GM18498 (cell line): Measurements from ENCODE around the gene MINDY4.
A peak's percentile ranks its signal among the peaks of the same experiment; 100 is the strongest.

ENCODE experiments used
- ATAC-seq: cut with Tn5 transposase; IDR thresholded peaks from one replicate; pipeline ENCODE4 v1.9.1; 2021; ENCODE audit warnings: mild to moderate bottlenecking, moderate library complexity; ENCODE audit not compliant: unreplicated experiment

The MINDY4 gene

DNA sequence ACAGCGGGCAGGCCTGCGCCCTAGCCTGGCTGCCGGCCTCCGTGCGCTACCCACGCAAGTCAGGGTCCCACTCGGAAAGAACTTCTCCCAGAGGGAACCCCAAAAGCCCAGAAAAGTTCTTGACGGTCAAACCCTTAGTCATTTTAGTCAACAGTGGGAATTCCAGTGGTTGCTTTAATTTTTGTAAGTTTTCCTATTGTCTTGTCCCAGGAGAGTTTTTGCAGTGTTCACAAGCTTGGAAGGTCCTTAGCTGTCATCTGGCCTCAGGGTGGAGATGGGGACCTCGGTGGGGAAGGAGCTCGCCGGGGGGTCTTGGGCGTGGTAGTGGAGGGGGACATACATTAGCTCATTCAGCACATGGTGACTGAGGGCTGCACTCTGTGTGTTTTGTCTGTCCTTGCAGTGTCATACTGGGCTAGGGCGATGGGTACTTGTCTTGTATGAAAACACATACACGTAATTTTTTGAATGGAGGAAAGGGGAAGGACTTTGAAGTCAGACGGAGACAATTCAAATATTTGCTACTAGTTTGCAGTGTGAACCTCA, 736 bp downstream of the MINDY4 start:
- peak; percentile 22 for ATAC-seq

DNA sequence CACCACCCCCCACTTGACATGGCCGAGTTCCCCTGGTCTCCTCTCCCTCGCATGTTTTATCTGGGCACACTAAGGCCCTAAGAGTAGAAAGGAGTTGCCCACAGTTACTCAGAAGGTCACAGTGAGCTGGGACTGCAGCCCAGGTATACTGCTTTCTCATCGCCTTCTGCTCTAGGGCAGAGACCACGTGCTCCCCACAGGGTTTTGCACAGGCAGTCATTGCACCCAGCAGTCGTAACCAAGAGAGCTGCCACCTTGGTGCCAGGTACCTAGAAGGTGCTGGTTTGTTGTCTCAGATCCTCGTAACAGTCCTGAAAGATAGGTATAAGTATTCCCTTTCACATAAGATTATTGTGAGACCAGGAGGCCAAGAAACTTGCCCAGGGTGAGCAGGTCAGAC, 1.8 kb downstream of the MINDY4 start:
- no peak for ATAC-seq

DNA sequence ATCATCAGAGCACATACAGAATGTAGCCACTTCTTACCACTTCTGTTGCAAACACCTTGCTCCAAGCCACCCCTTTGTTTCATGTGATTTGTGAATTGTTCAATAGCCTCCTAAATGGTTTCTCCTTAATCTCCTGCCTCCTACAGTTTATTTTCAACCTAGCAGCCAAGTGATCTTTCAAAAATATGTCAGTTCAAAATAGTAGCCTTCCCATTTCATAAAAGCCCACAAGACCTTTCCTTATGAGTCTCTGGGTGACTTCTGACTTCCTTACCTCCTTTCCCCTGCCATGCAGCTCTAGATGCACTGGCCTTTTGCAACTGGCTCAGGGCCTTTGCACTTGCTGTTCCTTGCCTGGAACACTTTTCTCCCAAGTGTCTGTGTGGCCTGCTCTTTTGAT, 4.8 kb downstream of the MINDY4 start:
- no peak for ATAC-seq

DNA sequence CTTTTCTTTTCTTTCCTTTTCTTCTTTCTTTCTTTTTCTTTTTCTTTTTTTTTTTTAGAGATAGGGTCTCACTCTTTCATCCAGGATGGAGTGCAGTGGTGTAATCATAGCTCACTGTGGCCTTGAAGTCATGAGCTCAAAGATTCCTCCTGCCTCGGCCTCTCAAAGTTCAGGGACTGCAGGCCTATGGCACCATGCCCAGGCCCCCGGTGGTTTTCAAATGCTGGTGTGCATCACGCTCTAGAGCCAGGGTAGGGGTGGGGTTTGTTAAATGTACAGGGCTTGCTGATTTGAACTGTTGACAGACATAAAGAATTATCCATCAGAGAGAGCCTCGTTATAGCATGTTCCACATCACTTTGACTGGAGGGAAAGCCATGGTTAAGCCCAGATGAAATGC, 5.8 kb downstream of the MINDY4 start:
- no peak for ATAC-seq

DNA sequence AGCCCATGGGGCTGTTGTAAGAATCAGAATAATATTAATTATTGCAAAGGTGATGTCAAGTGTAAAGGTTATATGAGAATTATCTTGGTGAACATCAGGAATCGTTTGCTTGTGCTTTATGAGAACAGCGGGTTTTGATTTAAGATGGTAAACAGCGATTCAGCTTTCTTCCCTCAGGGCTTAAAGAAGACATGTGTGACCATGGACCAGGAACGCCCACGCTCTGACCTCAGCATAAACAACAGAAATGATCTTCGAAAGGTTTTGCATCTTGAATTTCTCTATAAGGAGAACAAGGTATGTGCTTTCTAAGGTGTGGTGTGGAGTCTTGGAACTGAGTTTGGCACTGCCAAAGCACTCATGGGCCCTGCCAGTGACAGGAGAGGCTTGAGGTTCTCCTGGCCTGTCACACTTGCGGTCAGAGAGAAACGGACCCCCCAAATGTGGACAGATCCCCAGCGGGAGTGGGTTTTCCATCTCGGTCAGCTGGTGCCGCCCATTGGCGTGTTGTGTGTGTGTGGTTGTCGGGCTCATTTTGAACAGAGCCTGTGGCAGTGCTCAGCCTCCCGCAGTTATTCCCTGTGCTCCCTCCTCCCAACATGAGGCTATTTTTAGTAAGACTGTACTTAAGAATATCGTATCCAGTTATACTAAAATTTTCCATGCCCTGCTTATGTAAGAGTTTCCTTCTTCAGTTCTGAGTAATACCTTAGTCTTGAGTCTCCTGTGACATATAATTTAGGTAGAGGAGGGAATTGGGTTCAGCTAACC, 7.2 kb downstream of the MINDY4 start:
- no peak for ATAC-seq

DNA sequence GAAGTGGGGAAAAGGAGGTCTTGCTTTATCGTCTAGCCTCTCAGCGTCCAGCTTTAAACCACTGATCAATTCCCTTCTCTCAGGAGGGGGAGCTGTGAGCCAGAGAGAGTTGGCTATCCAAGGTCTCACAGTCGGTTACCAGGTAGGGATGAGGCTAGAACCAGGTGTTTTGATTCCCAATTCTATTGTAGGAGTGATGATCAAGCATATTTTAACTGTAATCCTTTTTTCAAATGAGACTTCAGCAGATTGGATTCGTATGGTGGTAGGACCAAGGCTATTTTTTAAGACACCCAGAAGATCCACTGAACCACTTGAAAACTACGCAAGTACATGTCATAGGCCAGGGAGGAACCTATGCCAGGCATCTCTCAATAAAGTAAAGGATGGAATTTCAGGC, 8.4 kb downstream of the MINDY4 start:
- no peak for ATAC-seq

DNA sequence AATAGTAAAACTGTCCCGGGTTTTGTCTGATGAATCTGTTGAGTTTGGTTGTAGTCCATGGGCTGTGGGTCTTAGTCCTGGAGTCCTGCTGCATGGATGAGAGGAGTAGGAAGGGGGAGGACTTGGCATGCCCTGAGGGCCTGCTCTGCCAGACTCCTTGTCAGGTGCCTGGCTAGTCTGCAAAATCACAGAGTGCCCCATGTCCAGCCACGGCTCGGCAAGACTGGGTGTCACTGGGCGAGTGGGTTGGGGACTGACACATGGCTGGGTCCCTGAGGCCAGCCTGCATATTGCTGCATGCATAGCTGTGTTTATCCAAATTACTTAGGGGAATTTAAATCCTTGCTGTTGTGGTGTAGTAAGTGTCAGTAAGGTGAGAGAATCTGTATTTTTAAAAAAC, 9.7 kb downstream of the MINDY4 start:
- ATAC-seq, result no peak

DNA sequence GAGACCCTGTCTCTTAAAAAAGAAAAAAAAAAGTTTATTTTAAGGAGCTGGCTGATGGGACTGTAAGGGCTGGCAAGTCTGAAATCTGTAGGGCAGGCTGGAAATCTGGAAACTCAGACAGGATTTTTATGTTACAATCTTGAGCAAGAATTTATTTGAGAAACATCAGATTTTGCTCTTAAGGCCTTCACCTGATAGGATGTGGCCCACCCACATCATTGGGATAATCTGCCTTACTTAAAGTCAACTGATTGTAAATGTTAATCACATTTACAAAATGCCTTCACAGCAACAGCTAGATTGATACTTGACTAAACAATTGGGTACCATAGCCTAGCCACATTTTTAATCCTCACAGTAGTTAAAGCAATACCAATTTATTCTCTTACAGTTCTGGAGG, 11.5 kb downstream of the MINDY4 start:
- ATAC-seq, result no peak

DNA sequence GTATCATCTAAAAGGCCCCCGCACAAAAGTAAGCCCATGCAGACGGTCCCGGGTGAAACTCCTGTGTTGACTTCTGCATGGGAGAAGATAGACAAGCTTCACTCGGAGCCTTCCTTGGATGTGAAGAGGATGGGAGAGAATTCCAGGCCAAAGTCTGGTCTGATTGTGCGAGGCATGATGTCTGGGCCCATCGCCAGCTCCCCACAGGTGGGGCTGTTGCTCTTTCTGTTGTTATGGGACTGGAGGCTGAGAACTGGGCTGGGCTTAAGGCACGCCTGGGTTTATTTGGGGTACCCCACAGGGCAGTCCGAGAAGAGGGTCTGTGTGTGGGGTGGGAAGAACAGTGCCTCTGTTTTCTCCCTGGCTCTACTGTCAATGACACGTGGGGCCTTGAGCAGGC, 14.6 kb downstream of the MINDY4 start:
- ATAC-seq, result no peak

DNA sequence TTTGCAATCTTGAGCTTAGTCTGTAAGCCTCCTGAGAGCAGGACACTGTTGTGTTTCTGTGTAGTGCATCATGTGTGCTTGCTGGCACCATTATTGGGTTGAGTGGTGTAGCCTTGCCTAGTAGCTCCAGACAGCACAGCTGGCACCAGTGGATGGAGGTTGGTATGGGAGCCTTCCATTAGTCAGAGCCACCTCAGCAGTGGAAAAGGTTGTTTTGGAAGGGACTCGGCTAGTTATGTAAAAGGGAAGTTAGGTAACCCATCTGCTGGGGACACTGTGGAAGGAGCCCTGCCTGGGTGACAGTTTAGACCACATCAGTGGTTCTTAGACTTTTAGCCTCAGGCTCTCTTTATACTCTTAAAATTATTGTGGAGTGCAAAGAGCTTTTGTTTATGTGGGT, 16.3 kb downstream of the MINDY4 start:
- no peak for ATAC-seq

DNA sequence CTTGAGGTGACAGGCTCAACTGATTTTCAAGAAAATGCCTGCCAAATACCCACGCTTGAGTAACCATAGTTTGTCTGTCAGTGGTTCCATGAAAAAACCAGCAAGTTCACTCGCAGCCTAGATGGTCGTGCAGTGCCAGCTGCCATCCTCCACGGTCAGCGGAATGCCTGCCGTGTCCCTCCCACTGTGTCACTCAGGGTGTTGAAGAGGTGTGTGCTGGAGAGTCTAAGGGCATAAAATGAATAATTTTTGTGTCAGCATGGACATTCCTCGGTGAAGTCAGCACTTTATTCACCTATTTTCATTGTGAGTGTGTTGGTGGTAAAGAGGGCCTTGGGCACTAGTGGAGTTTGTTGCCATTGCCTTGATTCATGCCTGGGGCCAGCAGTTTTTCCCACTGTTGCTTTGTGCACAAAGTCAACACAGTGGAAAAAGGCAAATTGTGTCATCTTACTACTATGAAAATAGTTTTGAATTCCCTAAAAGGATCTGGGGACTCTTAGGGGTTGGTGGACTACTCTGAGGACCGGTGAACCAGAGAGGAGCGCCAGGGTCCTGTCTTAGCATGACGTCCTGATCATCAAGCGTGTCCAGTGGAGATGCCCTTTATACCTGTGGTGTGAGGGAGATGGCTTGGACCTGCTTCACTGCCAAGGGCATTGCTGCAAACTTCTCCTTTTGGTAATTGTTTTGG, 17.6 kb downstream of the MINDY4 start:
- no peak for ATAC-seq

DNA sequence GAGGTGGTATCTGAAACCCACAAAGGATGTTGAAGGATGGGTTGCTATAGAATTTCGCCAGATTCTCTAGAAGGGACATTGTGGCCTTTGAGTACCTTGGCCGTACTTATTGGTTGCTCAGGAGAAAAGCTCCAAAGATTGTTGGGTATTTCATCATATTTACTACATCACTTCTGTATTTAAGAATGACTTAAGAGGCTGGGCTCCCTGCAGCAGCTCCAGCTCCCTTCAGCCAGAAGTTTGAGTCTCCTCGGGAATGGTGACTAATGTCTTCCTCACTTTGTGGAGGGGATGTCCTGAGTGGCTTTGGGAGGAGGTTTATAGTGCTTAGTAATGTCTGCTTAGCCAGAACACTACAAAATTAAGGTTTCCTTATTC, 18.1 kb downstream of the MINDY4 start:
- no peak for ATAC-seq

DNA sequence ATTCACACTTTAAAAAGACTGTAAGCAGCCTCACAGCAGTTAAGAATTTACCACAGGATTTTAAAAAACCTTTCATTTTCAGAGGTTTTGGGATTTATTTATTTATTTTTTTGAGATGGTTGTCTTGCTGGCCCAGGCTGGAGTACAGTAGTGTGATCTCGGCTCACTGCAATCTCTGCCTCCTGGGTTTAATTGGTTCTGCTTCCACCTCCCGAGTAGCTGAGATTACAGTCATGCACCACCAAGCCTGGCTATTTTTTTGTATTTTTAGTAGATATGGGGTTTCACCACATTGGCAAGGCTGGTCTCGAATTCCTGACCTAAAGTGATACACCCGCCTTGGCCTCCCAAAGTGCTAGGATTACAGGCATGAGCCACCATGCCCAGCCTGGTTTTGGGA, 19.1 kb downstream of the MINDY4 start:
- no peak for ATAC-seq

DNA sequence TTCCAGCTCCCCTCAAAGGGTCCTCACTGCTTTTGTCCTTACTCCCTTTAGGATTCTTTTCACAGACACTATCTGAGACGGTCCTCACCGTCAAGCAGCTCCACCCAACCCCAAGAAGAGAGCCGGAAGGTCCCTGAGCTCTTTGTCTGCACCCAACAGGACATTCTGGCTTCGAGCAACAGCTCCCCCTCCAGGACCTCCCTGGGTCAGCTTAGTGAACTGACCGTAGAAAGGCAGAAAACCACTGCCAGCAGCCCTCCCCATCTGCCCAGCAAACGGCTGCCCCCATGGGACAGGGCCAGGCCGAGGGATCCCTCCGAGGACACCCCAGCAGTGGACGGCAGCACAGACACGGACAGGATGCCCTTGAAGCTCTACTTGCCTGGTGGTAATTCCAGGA, 19.9 kb downstream of the MINDY4 start:
- ATAC-seq, result no peak

DNA sequence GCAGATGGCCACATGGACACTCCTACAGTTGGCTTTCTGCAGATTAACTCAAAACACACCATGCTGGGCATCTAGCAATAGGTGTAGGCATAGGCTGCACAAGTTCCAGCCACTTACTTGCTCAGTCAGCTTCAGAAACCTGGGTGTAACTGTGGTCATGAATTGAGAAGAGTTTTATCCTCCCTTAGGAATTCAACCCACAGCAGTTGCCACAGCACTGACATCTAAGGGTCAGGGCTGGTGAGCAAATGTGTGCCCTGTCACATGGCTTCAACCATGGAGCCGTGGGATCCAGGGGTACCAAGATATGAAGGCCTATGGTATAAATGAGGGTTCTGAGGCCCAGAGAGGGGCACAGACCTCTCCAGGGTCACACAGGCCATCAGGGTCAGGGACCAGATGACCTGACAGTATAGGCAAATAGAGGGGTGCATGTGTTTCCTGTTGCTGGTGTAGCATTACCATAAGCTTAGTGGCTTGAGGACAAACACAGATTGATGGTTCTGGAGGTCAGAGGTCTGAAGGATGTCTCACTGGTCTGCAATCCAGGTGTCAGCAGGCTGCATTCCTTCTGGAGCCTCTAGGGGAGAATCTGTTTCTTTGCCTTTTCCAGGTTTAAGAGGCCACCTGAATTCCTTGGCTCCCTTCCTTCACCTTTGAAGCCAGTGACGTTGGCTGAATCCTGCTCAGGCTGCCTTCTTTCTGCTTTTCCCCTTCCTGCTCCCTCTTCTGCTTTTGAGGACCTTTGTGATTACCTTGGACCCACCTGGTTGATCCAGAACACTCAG, 24.1 kb downstream of the MINDY4 start:
- peak; percentile 21 for ATAC-seq

DNA sequence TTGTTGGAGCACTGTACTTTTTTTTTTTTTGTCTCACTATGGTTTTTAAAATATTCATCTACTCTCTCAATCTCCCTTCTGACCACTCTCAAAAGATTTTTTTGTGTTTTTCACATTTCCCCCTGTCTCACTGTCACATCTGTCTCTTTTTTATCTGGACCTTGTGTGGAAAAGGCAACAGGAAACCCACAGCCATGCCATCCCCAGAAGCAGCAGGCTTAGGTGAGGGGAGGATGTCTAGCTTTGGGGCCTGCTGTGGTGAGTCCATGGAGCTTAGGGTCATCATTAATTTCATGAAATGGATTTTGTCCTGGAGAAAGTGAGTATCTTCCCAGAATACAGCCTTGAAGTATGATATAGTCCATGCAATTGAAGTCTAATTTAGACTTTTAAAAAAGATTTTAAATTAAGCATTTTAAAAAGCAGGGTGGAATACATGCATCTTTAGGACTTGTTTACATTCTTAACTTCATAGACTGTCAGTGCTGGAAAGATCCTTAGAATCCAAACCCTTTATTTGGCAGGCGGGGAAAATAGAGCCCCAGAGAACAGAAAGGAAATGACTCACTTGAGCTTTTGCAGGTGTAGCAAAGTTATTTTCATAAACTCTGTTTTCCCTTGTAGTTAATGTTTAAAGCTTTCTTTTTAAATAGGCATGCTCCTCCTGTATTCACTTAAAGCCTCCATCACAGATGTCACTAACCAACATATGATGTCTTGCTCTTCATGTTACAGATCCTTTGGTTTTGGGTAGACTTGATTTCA, 25.1 kb downstream of the MINDY4 start:
- no peak for ATAC-seq

DNA sequence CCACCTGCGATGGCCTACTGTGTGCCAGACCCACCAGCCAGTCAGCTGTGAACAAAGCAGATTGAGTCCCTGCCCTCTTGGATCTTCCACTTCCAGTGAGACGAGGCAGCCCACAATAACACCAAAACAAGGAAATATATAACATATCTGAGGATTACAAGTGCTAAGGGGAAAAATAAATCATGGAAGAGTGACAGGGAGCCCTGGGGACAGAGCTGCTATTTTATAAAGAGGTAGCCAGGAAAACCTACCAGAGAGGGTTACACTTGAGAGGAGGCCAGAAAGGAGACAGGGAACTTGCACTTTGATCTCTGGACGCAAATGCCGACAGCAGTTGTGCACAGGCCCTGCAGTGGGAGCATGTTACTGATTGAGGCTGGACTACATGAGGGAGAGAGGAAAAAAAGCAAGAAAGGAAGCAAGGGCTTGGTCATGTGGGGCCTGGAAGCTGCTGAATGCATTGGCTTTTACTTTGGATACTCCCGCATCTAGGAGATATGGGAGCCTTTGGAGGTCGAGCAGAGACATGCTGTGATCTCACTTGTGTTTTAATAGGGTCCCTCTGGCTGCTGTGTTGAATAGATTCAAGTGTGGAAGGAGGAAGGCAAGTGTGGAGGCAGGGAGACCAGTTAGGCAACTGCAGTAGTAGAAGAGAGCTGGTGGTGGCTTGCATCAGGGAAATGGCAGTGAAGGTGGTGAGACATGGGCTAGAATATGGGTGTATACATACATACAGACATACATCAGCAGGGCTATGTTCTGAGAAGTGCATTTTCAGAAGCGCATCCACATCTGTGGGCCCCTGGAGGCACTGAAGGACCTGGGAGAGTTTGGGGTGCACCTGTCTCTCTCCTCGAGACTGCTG, 26.2 kb downstream of the MINDY4 start:
- ATAC-seq, result no peak

DNA sequence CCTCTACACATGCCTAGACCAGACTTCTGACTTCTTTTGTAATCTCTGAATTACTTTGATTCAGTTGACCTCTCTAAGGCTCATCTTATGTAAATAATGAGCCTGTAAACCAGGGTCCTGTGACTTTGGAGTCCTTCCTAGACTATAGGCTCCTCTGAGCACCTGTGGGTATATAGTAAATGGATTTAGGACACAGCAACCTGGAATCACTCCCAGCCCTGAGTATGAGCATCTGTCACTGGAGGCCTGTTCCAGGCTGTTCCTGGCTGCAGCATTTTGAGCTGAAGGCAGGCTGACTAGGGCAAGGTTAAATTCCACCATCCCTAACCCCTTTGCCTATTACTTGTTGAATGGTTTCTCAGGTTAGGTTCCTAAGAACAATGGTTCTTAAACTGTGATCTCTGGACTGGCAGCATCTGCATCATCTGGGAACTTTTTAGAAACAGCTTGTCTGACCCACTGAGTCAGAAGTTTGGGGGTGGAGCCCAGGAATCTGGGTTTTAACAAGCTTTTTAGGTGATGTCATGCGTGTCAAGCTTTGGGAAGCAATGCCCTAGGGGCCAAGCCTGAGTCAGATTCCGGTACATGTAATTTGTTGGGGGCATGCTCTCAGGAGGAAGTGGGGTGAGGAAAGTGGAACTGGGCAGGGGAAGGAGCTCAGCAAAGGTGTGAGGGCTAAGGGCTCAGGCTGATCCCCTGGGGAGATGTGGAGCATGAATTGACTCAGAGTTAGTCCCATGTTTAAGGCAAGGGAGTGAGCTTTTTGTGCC, 28.2 kb downstream of the MINDY4 start:
- ATAC-seq, result peak; percentile 72

DNA sequence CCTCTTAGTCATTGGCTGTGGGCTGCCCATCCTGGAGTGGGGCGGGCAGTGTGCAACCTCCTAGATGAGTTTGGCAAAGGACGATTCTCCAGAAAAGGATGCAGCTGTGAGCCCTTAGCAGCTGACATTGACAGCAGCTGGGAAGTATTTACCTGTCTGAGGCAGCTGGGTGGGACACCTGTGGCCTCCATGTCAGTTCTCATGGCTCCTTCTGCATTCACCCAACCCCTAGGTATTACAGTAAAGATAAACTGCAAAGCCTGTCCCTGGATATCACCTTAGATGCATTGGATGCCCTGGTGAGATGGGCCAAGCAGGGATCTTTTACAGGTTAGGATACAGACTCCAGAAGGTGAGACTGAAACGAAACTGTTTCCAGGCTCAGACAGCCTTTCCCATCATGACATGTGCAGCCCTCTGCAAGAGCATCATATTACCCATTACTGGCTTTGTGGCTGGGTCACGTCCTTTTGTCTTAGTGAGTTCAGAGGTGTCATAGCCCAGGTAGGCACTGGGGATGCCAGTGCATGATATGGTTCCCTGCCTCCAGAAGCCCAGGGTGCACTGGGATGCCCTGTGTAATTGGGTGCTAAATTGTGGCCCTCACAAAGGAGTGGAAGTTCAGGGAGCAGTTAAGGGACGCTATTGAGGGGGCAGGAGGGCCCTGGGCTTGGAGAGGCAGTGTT, 28.9 kb downstream of the MINDY4 start:
- ATAC-seq, result no peak
